ENCODE results near the gene WBP11. TPM values are rescaled to one million over a fixed set of nuclear protein-coding genes. Genes with fewer than 3 reads are reported as not detected.

WBP11 gene
- total RNA-seq, 1 experiment from 2014 or later = 108 TPM

- Histone ChIP-seq H2AFZ (ENCODE audit: low read length) (no peak overlapping the region), H3K4ac (ENCODE audit: low read depth, low read length) (no peak overlapping the region), H4K91ac (ENCODE audit: insufficient read length, low read depth, low read length) (no peak overlapping the region), H2AK5ac (ENCODE audit: insufficient read length, low read length) (no peak overlapping the region), H3K14ac (ENCODE audit: insufficient read depth, low read length) (no peak overlapping the region), H3T11ph (ENCODE audit: low read length) (no peak overlapping the region), H3K4me2 (ENCODE audit: insufficient read depth, insufficient read length, low read length) (no peak overlapping the region), H2BK12ac (ENCODE audit: insufficient read length, low read depth, low read length) (no peak overlapping the region), H2BK120ac (ENCODE audit: low read depth, low read length, poor library complexity, severe bottlenecking) (no peak overlapping the region), H3K18ac (ENCODE audit: insufficient read length, low read depth, low read length) (no peak overlapping the region), H3K79me1 (ENCODE audit: insufficient read depth, low read depth, low read length, poor library complexity, severe bottlenecking) (no peaks in the 10 kb centered on the region), H4K20me1 (ENCODE audit: control insufficient read depth, insufficient read depth, insufficient read length) (no peaks in the 10 kb centered on the region), H3K23me2 (ENCODE audit: insufficient read length, low read depth, low read length, poor library complexity, severe bottlenecking) (no peaks in the 10 kb centered on the region), H4K5ac (ENCODE audit: insufficient read length, low read depth, low read length) (no peak overlapping the region), H3K9me3 (ENCODE audit: control insufficient read depth, low read depth, low read length) (no peaks in the 10 kb centered on the region), H3K56ac (ENCODE audit: insufficient read length, low read depth, low read length) (no peak overlapping the region), H3K23ac (ENCODE audit: insufficient read length, low read depth, low read length) (no peak overlapping the region), H2BK5ac (ENCODE audit: insufficient read length, low read length) (no peak overlapping the region), H3K9ac (ENCODE audit: extremely low read depth, insufficient read length, low read length) (no peak overlapping the region), H4K8ac (replicated peaks; ENCODE audit: insufficient read length, low read depth, low read length) (no peak overlapping the region), H2BK15ac (ENCODE audit: low read depth, low read length) (no peak overlapping the region), H3K27me3 (ENCODE audit: insufficient read depth, low read length) (no peaks in the 10 kb centered on the region), H3K27ac (ENCODE audit: insufficient read length, low read depth, low read length) (no peak overlapping the region), H3K4me1 (ENCODE audit: insufficient read depth, low read length) (no peaks in the 10 kb centered on the region), H3K79me2 (ENCODE audit: insufficient read depth, low read length) (no peaks in the 10 kb centered on the region), H2BK20ac (ENCODE audit: low read depth, low read length, poor library complexity, severe bottlenecking) (no peak overlapping the region)
- peaks cover 0 to 10% (median 0%) of the 10 kb centered on the region in 3 experiments; a peak in 2 of 7 replicates for H3K36me3 Mint-ChIP-seq (ENCODE audit: insufficient read depth in 1 of 3, low read depth in 3 of 3)
- no peak overlapping the region for H3K27ac Mint-ChIP-seq
- no peak for TF ChIP-seq CTCF (conservative IDR thresholded peaks at IDR 0.05)
- WGBS (ENCODE audit: extremely low coverage, insufficient read length, low lambda C conversion rate) = no CpG with 5 or more reads among the region's 3 CpGs
- no peak overlapping the region for H3K4me3 Mint-ChIP-seq
- no peaks in the 10 kb centered on the region for H3K27me3 Mint-ChIP-seq (ENCODE audit: low read depth)
- peaks cover 7 to 9% of the 10 kb centered on the region in 2 experiments for H3K9me3 Mint-ChIP-seq
- no peak for DNase-seq
- peaks cover 7 to 8% of the 10 kb centered on the region in 2 experiments; a peak in 3 of 4 replicates for H3K4me1 Mint-ChIP-seq
Measured at GRCh38 chr12:14842315-14842714, 39.0 kb upstream of the WBP11 start.

Measured in H9 (cell line).